ENCODE results near the gene ADM5.

The ADM5 gene

GRCh38 chr19:49651029-49651819 is 38.2 kb upstream of the ADM5 start:
- Histone ChIP-seq H3K27ac (ENCODE audit: low read depth, low read length) (no peak overlapping the region), H3K9me3 (ENCODE audit: control insufficient read depth in 1 of 2, low read length in 2 of 2) (no peaks in the 10 kb centered on the region), H3K36me3 (ENCODE audit: control insufficient read depth in 1 of 2, insufficient read depth in 2 of 2, low read length in 2 of 2) (peaks cover 44 to 72% of the 10 kb centered on the region in 2 donors), H3K4me3 (ENCODE audit: low read depth in 1 of 2, low read length in 2 of 2) (no peak overlapping the region), H3K27me3 (ENCODE audit: control insufficient read depth in 1 of 2, insufficient read depth in 2 of 2, low read length in 2 of 2) (no peaks in the 10 kb centered on the region), H3K9ac (ENCODE audit: low read depth in 1 of 2, low read length in 2 of 2) (no peak overlapping the region), H3K4me1 (ENCODE audit: control insufficient read depth in 1 of 2, insufficient read depth in 2 of 2, low read length in 2 of 2) (no peaks in the 10 kb centered on the region)

DNA sequence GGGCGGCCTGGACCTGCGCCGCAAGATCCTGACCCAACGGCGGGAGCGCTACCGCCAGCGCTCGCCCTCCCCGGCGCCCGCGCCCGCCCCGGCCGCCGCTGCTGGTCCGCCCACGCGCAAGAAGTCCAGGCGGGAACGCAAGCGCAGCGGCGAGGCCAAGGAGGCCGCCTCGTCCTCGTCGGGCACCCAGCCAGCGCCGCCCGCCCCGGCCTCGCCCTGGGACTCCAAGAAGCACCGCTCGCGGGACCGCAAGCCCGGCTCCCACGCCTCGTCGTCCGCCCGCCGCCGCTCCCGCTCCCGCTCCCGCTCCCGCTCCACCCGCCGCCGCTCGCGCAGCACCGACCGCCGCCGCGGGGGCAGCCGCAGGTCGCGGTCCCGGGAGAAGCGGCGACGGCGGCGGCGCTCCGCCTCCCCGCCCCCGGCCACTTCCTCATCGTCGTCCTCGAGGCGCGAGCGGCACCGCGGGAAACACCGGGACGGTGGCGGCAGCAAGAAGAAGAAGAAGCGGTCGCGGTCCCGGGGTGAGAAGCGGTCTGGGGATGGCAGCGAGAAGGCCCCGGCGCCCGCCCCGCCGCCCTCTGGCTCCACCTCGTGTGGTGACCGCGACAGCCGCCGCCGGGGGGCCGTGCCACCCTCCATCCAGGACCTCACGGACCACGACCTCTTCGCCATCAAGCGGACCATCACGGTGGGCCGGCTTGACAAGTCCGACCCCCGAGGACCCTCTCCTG is 37.4 kb upstream of the ADM5 start:
- no peaks in the 10 kb centered on the region for H3K9me3 ChIP-seq (ENCODE audit: control insufficient read depth in 1 of 2, low read length in 2 of 2)
- H3K4me1 ChIP-seq (ENCODE audit: control insufficient read depth in 1 of 2, insufficient read depth in 2 of 2, low read length in 2 of 2) = no peaks in the 10 kb centered on the region
- H3K4me3 ChIP-seq (ENCODE audit: low read depth in 1 of 2, low read length in 2 of 2) = no peak overlapping the region
- H3K27ac ChIP-seq (ENCODE audit: low read depth, low read length) = no peak overlapping the region
- H3K36me3 ChIP-seq (ENCODE audit: control insufficient read depth in 1 of 2, insufficient read depth in 2 of 2, low read length in 2 of 2) = peaks cover 46 to 72% of the 10 kb centered on the region in 2 donors
- H3K9ac ChIP-seq (ENCODE audit: low read depth in 1 of 2, low read length in 2 of 2) = no peak overlapping the region
- H3K27me3 ChIP-seq (ENCODE audit: control insufficient read depth in 1 of 2, insufficient read depth in 2 of 2, low read length in 2 of 2) = no peaks in the 10 kb centered on the region

DNA sequence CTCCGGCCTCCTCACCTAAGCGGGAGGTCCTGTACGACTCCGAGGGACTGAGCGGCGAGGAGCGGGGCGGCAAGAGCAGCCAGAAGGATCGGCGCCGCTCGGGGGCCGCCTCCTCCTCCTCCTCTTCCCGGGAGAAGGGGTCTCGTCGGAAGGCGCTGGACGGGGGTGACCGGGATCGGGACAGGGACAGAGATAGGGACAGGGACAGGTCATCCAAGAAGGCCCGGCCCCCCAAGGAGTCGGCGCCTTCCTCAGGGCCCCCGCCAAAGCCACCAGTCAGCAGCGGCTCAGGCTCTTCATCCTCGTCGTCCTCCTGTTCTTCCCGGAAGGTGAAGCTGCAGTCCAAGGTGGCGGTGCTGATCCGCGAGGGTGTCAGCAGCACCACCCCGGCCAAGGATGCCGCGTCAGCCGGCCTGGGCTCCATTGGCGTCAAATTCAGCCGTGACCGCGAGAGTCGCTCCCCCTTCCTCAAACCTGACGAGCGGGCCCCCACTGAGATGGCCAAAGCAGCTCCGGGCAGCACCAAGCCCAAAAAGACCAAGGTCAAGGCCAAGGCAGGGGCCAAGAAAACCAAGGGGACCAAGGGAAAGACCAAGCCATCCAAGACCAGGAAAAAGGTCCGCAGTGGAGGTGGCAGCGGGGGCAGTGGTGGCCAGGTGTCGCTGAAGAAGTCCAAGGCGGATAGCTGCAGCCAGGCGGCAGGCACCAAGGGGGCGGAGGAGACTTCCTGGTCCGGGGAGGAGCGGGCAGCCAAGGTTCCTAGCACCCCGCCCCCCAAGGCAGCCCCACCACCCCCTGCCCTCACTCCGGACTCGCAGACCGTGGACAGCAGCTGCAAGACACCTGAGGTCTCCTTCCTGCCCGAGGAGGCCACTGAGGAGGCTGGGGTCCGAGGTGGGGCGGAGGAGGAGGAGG is 36.6 kb upstream of the ADM5 start:
- Histone ChIP-seq H3K27me3 (ENCODE audit: control insufficient read depth in 1 of 2, insufficient read depth in 2 of 2, low read length in 2 of 2) (no peaks in the 10 kb centered on the region), H3K9me3 (ENCODE audit: control insufficient read depth in 1 of 2, low read length in 2 of 2) (no peaks in the 10 kb centered on the region), H3K4me3 (ENCODE audit: low read depth in 1 of 2, low read length in 2 of 2) (no peak overlapping the region), H3K27ac (ENCODE audit: low read depth, low read length) (no peak overlapping the region), H3K36me3 (ENCODE audit: control insufficient read depth in 1 of 2, insufficient read depth in 2 of 2, low read length in 2 of 2) (peaks cover 40 to 71% of the 10 kb centered on the region in 2 donors), H3K9ac (ENCODE audit: low read depth in 1 of 2, low read length in 2 of 2) (no peak overlapping the region), H3K4me1 (ENCODE audit: control insufficient read depth in 1 of 2, insufficient read depth in 2 of 2, low read length in 2 of 2) (no peaks in the 10 kb centered on the region)

- Histone ChIP-seq H3K9me3 (ENCODE audit: control insufficient read depth in 1 of 2, low read length in 2 of 2) (no peaks in the 10 kb centered on the region), H3K27ac (ENCODE audit: low read depth, low read length) (no peak overlapping the region), H3K4me1 (ENCODE audit: control insufficient read depth in 1 of 2, insufficient read depth in 2 of 2, low read length in 2 of 2) (no peaks in the 10 kb centered on the region), H3K9ac (ENCODE audit: low read depth in 1 of 2, low read length in 2 of 2) (no peak overlapping the region), H3K36me3 (ENCODE audit: control insufficient read depth in 1 of 2, insufficient read depth in 2 of 2, low read length in 2 of 2) (peaks cover 42 to 77% of the 10 kb centered on the region in 2 donors), H3K4me3 (ENCODE audit: low read depth in 1 of 2, low read length in 2 of 2) (no peak overlapping the region), H3K27me3 (ENCODE audit: control insufficient read depth in 1 of 2, insufficient read depth in 2 of 2, low read length in 2 of 2) (no peaks in the 10 kb centered on the region)
Measured at GRCh38 chr19:49653466-49653806, 36.0 kb upstream of the ADM5 start.

DNA sequence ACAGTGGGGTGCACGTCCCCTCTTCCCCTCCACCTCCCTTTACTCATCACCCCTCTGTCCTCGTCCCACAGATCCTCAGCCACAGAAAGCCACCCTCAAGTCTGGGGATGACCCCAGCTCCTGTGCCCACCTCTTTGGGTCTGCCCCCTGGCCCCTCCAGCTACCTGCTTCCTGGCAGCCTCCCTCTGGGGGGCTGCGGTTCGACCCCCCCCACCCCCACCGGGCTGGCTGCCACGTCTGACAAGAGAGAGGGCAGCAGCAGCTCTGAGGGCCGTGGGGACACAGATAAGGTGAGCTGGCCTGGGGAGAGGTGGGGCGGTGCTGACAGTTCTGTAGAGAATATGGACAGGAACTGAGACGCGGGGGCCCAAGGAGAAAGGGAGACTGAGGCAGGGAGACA is 34.8 kb upstream of the ADM5 start:
- H3K9ac ChIP-seq (ENCODE audit: low read depth in 1 of 2, low read length in 2 of 2) = no peak overlapping the region
- H3K36me3 ChIP-seq (ENCODE audit: control insufficient read depth in 1 of 2, insufficient read depth in 2 of 2, low read length in 2 of 2) = peaks cover 54 to 84% of the 10 kb centered on the region in 2 donors
- no peaks in the 10 kb centered on the region for H3K4me1 ChIP-seq (ENCODE audit: control insufficient read depth in 1 of 2, insufficient read depth in 2 of 2, low read length in 2 of 2)
- no peaks in the 10 kb centered on the region for H3K27me3 ChIP-seq (ENCODE audit: control insufficient read depth in 1 of 2, insufficient read depth in 2 of 2, low read length in 2 of 2)
- no peak overlapping the region for H3K4me3 ChIP-seq (ENCODE audit: low read depth in 1 of 2, low read length in 2 of 2)
- no peaks in the 10 kb centered on the region for H3K9me3 ChIP-seq (ENCODE audit: control insufficient read depth in 1 of 2, low read length in 2 of 2)
- no peak overlapping the region for H3K27ac ChIP-seq (ENCODE audit: low read depth, low read length)

- no peak overlapping the region for H3K9ac ChIP-seq (ENCODE audit: low read depth in 1 of 2, low read length in 2 of 2)
- H3K27me3 ChIP-seq (ENCODE audit: control insufficient read depth in 1 of 2, insufficient read depth in 2 of 2, low read length in 2 of 2) = no peaks in the 10 kb centered on the region
- H3K36me3 ChIP-seq (ENCODE audit: control insufficient read depth in 1 of 2, insufficient read depth in 2 of 2, low read length in 2 of 2) = peaks cover 46 to 84% of the 10 kb centered on the region in 2 donors
- no peak overlapping the region for H3K4me3 ChIP-seq (ENCODE audit: low read depth in 1 of 2, low read length in 2 of 2)
- H3K9me3 ChIP-seq (ENCODE audit: control insufficient read depth in 1 of 2, low read length in 2 of 2) = no peaks in the 10 kb centered on the region
- no peaks in the 10 kb centered on the region for H3K4me1 ChIP-seq (ENCODE audit: control insufficient read depth in 1 of 2, insufficient read depth in 2 of 2, low read length in 2 of 2)
- H3K27ac ChIP-seq (ENCODE audit: low read depth, low read length) = no peak overlapping the region
Measured at GRCh38 chr19:49655570-49656455, 33.6 kb upstream of the ADM5 start.

DNA sequence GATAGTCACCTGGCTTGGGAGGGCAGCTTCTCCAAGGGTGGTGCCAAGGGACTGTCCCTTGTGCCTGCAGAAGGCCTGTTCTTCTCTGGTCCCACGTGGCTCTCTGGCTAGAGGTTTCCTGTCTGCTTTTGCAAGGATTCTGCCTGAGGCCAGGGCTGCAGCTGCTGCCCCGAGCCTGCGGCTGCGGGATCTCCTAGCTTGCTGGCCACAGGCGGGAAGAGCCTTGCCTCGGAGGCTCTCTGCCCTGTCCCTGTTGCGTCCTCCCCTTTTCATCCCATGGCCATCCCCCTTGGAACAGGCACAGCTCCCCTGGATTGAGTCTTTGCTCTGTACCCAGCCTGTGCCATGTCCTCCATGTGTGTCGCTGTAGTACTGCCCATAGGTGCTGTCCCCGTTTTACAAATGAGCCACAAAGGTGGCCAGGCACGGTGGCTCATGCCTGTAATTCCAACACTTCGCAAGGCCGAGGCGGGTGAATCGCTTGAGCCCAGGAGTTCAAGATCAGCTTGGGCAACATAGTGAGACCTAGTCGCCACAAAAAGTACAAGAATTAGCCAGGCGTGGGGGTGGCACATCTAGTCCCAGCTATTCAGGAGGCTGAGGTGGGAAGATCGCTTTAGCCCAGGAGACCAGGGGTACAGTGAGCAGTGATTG is 32.8 kb upstream of the ADM5 start:
- Histone ChIP-seq H3K27me3 (ENCODE audit: control insufficient read depth in 1 of 2, insufficient read depth in 2 of 2, low read length in 2 of 2) (no peaks in the 10 kb centered on the region), H3K4me1 (ENCODE audit: control insufficient read depth in 1 of 2, insufficient read depth in 2 of 2, low read length in 2 of 2) (no peaks in the 10 kb centered on the region), H3K4me3 (ENCODE audit: low read depth in 1 of 2, low read length in 2 of 2) (no peak overlapping the region), H3K36me3 (ENCODE audit: control insufficient read depth in 1 of 2, insufficient read depth in 2 of 2, low read length in 2 of 2) (peaks cover 46 to 92% of the 10 kb centered on the region in 2 donors), H3K9me3 (ENCODE audit: control insufficient read depth in 1 of 2, low read length in 2 of 2) (no peaks in the 10 kb centered on the region), H3K9ac (ENCODE audit: low read depth in 1 of 2, low read length in 2 of 2) (no peak overlapping the region), H3K27ac (ENCODE audit: low read depth, low read length) (no peak overlapping the region)

DNA sequence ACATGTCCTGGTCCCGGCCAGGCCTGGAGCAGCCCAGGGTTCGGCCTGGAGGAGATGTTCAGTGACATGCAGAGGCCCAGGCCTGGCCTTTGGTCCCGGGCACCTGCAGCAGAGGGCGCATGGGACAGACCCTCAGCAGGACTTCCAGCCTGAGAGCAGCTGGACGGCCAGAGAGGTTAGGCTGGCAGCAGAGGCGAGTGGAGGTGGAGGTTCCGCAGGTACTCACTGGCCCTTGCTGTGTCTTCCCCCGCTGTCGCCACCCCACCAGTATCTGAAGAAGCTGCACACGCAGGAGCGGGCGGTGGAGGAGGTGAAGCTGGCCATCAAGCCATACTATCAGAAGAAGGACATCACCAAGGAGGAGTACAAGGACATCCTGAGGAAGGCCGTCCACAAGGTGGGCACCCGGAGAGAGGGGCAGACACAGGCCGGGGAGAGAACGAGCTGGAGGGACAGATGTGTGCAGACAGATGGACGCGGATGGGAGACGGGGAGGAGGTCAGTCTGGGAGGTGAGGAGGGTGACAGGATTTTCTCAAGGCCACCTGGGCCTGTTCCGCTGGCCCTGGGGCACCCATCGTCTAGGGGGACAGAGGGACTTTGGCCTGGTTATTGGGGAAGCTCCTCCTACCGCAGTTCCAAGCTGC is 31.8 kb upstream of the ADM5 start:
- H3K36me3 ChIP-seq (ENCODE audit: control insufficient read depth in 1 of 2, insufficient read depth in 2 of 2, low read length in 2 of 2) = peaks cover 52 to 96% of the 10 kb centered on the region in 2 donors
- no peaks in the 10 kb centered on the region for H3K4me1 ChIP-seq (ENCODE audit: control insufficient read depth in 1 of 2, insufficient read depth in 2 of 2, low read length in 2 of 2)
- no peaks in the 10 kb centered on the region for H3K27me3 ChIP-seq (ENCODE audit: control insufficient read depth in 1 of 2, insufficient read depth in 2 of 2, low read length in 2 of 2)
- H3K9ac ChIP-seq (ENCODE audit: low read depth in 1 of 2, low read length in 2 of 2) = no peak overlapping the region
- no peak overlapping the region for H3K4me3 ChIP-seq (ENCODE audit: low read depth in 1 of 2, low read length in 2 of 2)
- H3K9me3 ChIP-seq (ENCODE audit: control insufficient read depth in 1 of 2, low read length in 2 of 2) = no peaks in the 10 kb centered on the region
- no peak overlapping the region for H3K27ac ChIP-seq (ENCODE audit: low read depth, low read length)

DNA sequence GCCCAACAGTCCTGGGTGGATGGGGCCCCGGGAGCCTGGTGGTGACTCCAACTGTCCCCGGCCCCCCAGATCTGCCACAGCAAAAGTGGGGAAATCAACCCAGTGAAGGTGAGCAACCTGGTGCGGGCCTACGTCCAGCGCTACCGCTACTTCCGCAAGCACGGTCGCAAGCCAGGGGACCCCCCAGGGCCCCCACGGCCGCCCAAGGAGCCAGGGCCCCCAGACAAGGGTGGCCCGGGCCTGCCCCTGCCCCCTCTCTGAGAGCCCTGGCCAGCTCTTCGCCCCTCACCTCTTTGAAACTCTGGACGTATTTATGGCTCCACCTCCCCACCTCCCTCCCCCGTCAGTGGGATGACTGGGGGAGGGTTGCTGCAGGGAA is 31.3 kb upstream of the ADM5 start:
- Histone ChIP-seq H3K4me1 (ENCODE audit: control insufficient read depth in 1 of 2, insufficient read depth in 2 of 2, low read length in 2 of 2) (peaks cover 1 to 5% of the 10 kb centered on the region in 2 donors), H3K9ac (ENCODE audit: low read depth in 1 of 2, low read length in 2 of 2) (no peak overlapping the region), H3K4me3 (ENCODE audit: low read depth in 1 of 2, low read length in 2 of 2) (no peak overlapping the region), H3K36me3 (ENCODE audit: control insufficient read depth in 1 of 2, insufficient read depth in 2 of 2, low read length in 2 of 2) (peaks cover 52 to 96% of the 10 kb centered on the region in 2 donors), H3K27ac (ENCODE audit: low read depth, low read length) (no peak overlapping the region), H3K27me3 (ENCODE audit: control insufficient read depth in 1 of 2, insufficient read depth in 2 of 2, low read length in 2 of 2) (no peaks in the 10 kb centered on the region), H3K9me3 (ENCODE audit: control insufficient read depth in 1 of 2, low read length in 2 of 2) (no peaks in the 10 kb centered on the region)

Measured in duodenal mucosa (tissue), 2 donors.